RWPE2 (cell line): ENCODE data around the gene SMIM31.

Experiments
- ATAC-seq: fragments of 200-7000 bp; cut with Tn5 transposase; 3 replicates; pipeline ENCODE4 v1.9.1; 2021; ENCODE audit warnings: low read depth
- DNase-seq: peaks from one replicate; pipeline ENCODE4 v3.0.0-alpha.2; 2020; ENCODE audit warnings: low spot score
- H3K27ac ChIP-seq: fragments of 450-650 bp; 2 replicates; pipeline ENCODE4 v1.5.1; 2017; ENCODE audit warnings: mild to moderate bottlenecking; ENCODE audit not compliant: poor library complexity, severe bottlenecking
- H3K27me3 ChIP-seq: fragments of 250-450 bp; sonication (Bioruptor Pico); 2 replicates; pipeline ENCODE4 v1.5.1; 2021; ENCODE audit warnings: mild to moderate bottlenecking, moderate library complexity; ENCODE audit not compliant: insufficient read depth, poor library complexity, severe bottlenecking
- H3K36me3 ChIP-seq: fragments of 250-450 bp; sonication (Bioruptor Pico); 2 replicates; pipeline ENCODE4 v1.5.1; 2020; ENCODE audit warnings: low read depth, mild to moderate bottlenecking, moderate library complexity
- H3K4me1 ChIP-seq: fragments of 250-450 bp; sonication (Bioruptor Pico); 2 replicates; pipeline ENCODE4 v1.5.1; 2021; ENCODE audit warnings: mild to moderate bottlenecking, moderate library complexity; ENCODE audit not compliant: insufficient read depth, poor library complexity, severe bottlenecking
- H3K4me3 ChIP-seq: fragments of 250-450 bp; sonication (Bioruptor Pico); 2 replicates; pipeline ENCODE4 v1.5.1; 2021; ENCODE audit warnings: mild to moderate bottlenecking, moderate library complexity; ENCODE audit not compliant: severe bottlenecking
- H3K9me3 ChIP-seq: fragments of 250-450 bp; sonication (Bioruptor Pico); 2 replicates; pipeline ENCODE4 v1.5.1; 2021; ENCODE audit warnings: mild to moderate bottlenecking, moderate library complexity; ENCODE audit not compliant: severe bottlenecking
- TF ChIP-seq, protein P1 (sequence below): fragments of 450-650 bp; IDR thresholded peaks from one replicate; pipeline ENCODE4 v1.5.1; 2017; ENCODE audit warnings: mild to moderate bottlenecking, moderate library complexity; ENCODE audit not compliant: poor library complexity, severe bottlenecking

SMIM31 gene

DNA sequence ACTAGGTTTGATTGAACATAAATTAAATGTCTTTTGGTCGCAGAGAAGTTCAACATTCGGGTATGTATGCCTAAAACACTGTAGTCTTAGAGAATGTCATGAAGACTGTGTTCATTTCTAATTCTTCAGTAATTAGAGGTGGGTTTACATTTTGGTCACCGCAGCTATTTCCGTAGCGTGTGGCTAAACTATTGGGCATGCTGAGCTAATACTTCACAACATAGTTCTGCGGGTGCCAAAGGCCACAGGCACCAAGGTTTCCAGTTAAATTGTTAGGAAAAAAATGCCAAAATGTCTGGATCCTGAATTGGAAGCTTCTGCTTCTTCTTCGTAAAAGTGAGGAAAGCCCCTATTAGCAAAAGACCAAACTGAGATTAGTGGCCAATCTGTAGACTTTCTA lies 25.1 kb downstream of the SMIM31 start:
- Histone ChIP-seq H3K27ac (no peak overlapping the region), H3K4me3 (no peak overlapping the region), H3K9me3 (no peaks in the 10 kb centered on the region), H3K36me3 (no peaks in the 10 kb centered on the region), H3K27me3 (no peaks in the 10 kb centered on the region), H3K4me1 (no peaks in the 10 kb centered on the region)
- TF ChIP-seq, protein P1, sequence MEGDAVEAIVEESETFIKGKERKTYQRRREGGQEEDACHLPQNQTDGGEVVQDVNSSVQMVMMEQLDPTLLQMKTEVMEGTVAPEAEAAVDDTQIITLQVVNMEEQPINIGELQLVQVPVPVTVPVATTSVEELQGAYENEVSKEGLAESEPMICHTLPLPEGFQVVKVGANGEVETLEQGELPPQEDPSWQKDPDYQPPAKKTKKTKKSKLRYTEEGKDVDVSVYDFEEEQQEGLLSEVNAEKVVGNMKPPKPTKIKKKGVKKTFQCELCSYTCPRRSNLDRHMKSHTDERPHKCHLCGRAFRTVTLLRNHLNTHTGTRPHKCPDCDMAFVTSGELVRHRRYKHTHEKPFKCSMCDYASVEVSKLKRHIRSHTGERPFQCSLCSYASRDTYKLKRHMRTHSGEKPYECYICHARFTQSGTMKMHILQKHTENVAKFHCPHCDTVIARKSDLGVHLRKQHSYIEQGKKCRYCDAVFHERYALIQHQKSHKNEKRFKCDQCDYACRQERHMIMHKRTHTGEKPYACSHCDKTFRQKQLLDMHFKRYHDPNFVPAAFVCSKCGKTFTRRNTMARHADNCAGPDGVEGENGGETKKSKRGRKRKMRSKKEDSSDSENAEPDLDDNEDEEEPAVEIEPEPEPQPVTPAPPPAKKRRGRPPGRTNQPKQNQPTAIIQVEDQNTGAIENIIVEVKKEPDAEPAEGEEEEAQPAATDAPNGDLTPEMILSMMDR, result no peak
- ATAC-seq, result no peak
- no peak for DNase-seq

- no peak overlapping the region for H3K27ac ChIP-seq
- no peaks in the 10 kb centered on the region for H3K9me3 ChIP-seq
- DNase-seq (no peak), ATAC-seq (no peak)
- TF ChIP-seq, protein P1, result peak; percentile 94
- H3K4me3 ChIP-seq, result no peak overlapping the region
- no peaks in the 10 kb centered on the region for H3K27me3 ChIP-seq
- no peaks in the 10 kb centered on the region for H3K36me3 ChIP-seq
- no peaks in the 10 kb centered on the region for H3K4me1 ChIP-seq
Observed at GRCh38 chr4:164779811-164780216, 25.9 kb downstream of the SMIM31 start.

DNA sequence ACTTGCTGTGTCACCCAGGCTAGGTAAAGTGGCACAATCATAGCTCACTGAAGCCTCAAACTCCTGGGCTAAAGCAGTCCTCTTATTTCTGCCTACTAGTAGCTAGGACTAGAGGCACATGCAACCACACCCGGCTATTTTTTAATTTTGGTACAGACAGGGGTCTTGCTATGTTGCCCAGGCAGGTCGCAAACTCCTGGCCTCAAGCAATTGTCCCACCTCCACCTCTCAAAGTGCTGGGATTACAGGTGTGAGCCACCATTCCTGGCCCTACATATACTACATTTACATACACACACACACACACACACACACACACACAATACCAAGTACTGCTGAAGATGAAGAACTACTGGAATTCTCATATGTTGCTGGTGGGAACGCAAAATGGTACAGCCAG lies 26.9 kb downstream of the SMIM31 start:
- Histone ChIP-seq H3K4me1 (no peaks in the 10 kb centered on the region), H3K9me3 (no peaks in the 10 kb centered on the region), H3K27me3 (no peaks in the 10 kb centered on the region), H3K4me3 (no peak overlapping the region), H3K27ac (no peak overlapping the region), H3K36me3 (no peaks in the 10 kb centered on the region)
- DNase-seq, result no peak
- TF ChIP-seq, protein P1, result no peak
- no peak for ATAC-seq

- no peaks in the 10 kb centered on the region for H3K4me1 ChIP-seq
- no peak overlapping the region for H3K27ac ChIP-seq
- DNase-seq (no peak), ATAC-seq (no peak)
- H3K4me3 ChIP-seq, result no peak overlapping the region
- TF ChIP-seq, protein P1, result no peak
- no peaks in the 10 kb centered on the region for H3K9me3 ChIP-seq
- no peaks in the 10 kb centered on the region for H3K27me3 ChIP-seq
- no peaks in the 10 kb centered on the region for H3K36me3 ChIP-seq
Observed at GRCh38 chr4:164783976-164784375, 30.0 kb downstream of the SMIM31 start.

DNA sequence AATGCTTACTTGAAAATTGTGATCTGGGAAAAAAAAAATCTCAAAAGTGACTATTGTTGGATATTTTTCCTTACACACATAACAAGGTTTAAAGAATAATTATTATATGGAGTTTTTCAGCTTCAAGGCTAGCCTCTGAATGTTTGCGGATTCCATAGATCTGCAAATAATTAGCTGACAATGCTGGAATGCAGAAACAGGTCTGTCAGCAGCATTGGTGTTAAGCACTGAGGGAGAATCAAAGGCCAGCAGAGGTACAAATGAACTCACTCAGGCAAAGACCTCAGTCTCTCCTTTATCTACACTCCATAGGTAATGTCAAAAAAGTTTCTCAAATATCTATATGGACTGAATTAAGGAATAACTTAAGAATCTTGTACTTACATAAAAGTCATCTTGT lies 35.1 kb downstream of the SMIM31 start:
- Histone ChIP-seq H3K27ac (no peak overlapping the region), H3K9me3 (no peaks in the 10 kb centered on the region), H3K27me3 (no peaks in the 10 kb centered on the region), H3K4me1 (no peaks in the 10 kb centered on the region), H3K4me3 (no peak overlapping the region), H3K36me3 (no peaks in the 10 kb centered on the region)
- ATAC-seq (no peak), DNase-seq (no peak)
- TF ChIP-seq, protein P1, result no peak
